T-helper 2 cell (primary cell): ENCODE data around the gene RNF181.
A peak's percentile ranks its signal among the peaks of the same experiment; 100 is the strongest.
"Not testable (repeated sequence)": the region's sequence is repeated elsewhere in the genome, so short reads cannot be mapped to it uniquely, and the experiment has no call there.

Experiments
- DNase-seq, 5 experiments: peaks; one replicate each; pipeline versions ENCODE4 v3.0.0 to v3.0.0-alpha.2; 2012 to 2022

RNF181 gene

GRCh38 chr2:85577386-85578242 lies 17.9 kb upstream of the RNF181 start, which contains the start of gene VAMP8:
Gene VAMP8, plus strand, starts transcription at chr2:85577586. Its CDS starts 61 bp downstream, at chr2:85577647.
- peak; percentile 39 to 74 (median 48) for DNase-seq

GRCh38 chr2:85578243-85579180 lies 17.0 kb upstream of the RNF181 start:
- DNase-seq: peak in 1 of 5 experiments; percentile 38

- no peak for DNase-seq
These were observed 16.1 kb upstream of the RNF181 start for GRCh38 chr2:85579266-85579935.

GRCh38 chr2:85580206-85580605 lies 15.3 kb upstream of the RNF181 start:
- DNase-seq: no peak

GRCh38 chr2:85582492-85582891 lies 13.1 kb upstream of the RNF181 start:
- DNase-seq: no peak

- peak in 1 of 5 experiments; percentile 60 for DNase-seq
These were observed 11.7 kb upstream of the RNF181 start for GRCh38 chr2:85583667-85584353.

- peak in 3 of 5 experiments; percentile 32 to 61 (median 33) for DNase-seq
These were observed 11.1 kb upstream of the RNF181 start, which contains the start of gene VAMP5 for GRCh38 chr2:85584354-85584856. Gene VAMP5, plus strand, starts transcription at chr2:85584431. Its CDS starts 60 bp downstream, at chr2:85584491.

- peak in 2 of 5 experiments; percentile 6 to 55 for DNase-seq
These were observed 10.4 kb upstream of the RNF181 start for GRCh38 chr2:85584857-85585780.

- no peak for DNase-seq
These were observed 9.8 kb upstream of the RNF181 start for GRCh38 chr2:85585781-85586105.

- DNase-seq: no peak
These were observed 7.3 kb upstream of the RNF181 start for GRCh38 chr2:85588236-85588635.

GRCh38 chr2:85588645-85589044 lies 6.9 kb upstream of the RNF181 start:
- no peak for DNase-seq

- DNase-seq: no peak
These were observed 6.4 kb upstream of the RNF181 start for GRCh38 chr2:85589181-85589580.

GRCh38 chr2:85589982-85590791 lies 5.4 kb upstream of the RNF181 start:
- no peak for DNase-seq

GRCh38 chr2:85590950-85591349 lies 4.6 kb upstream of the RNF181 start:
- DNase-seq: no peak

GRCh38 chr2:85591563-85591962 lies 4.0 kb upstream of the RNF181 start:
- no peak for DNase-seq

GRCh38 chr2:85592299-85592698 lies 3.2 kb upstream of the RNF181 start:
- not testable (repeated sequence) for DNase-seq

- DNase-seq: no peak
These were observed 2.5 kb upstream of the RNF181 start for GRCh38 chr2:85593023-85593422.

GRCh38 chr2:85594715-85595300 lies 737 bp upstream of the RNF181 start:
- DNase-seq: no peak

GRCh38 chr2:85596026-85596333 lies 435 bp downstream of the RNF181 start:
- DNase-seq: peak in 1 of 5 experiments; percentile 31
